K562 (cell line): Measurements from ENCODE around the gene ZNHIT6. TPM values are rescaled to one million over a fixed set of nuclear protein-coding genes. Genes with fewer than 3 reads are reported as not detected.

Source experiments
- HDAC1 ChIP-seq, 2 experiments: fragments of 450-650 bp; IDR thresholded peaks; 2 replicates each; pipeline ENCODE4 v1.6.1; 2016 to 2017; ENCODE audit warnings: inconsistent platforms in 1 of 2, mild to moderate bottlenecking in 1 of 2, moderate library complexity in 1 of 2
- RERE ChIP-seq: sonication (generic); formaldehyde crosslinking; IDR thresholded peaks from 2 replicates; pipeline ENCODE4 v1.8.0; 2023; ENCODE audit warnings: missing genetic modification reagents, mild to moderate bottlenecking, borderline replicate concordance
- polyA plus RNA-seq, 8 experiments: library from polyadenylated mRNA; depleted of rRNA in 4 of 8; stranded (reverse) in 5 of 8; unstranded in 3 of 8; fragments of >200 nt; fragmentation: Nextera tagmentation in 2 of 8; fragmentation: Illumina TruSeq in 1 of 8; extraction: Ambion mirVana in 2 of 8; extraction: Trizol in 1 of 8; gene quantifications; 2 replicates each; pipeline versions ENCODE4 v1.2.1 to v1.2.3, GENCODE V29; 2011 to 2014; ENCODE audit warnings: inconsistent platforms in 1 of 8, missing spikeins in 1 of 8
- total RNA-seq, 7 experiments: library from RNA; depleted of rRNA in 6 of 7; stranded (reverse); fragments of >200 nt in 6 of 7; fragmentation: Illumina TruSeq in 2 of 7; extraction: Trizol in 2 of 7; gene quantifications; 2 replicates each; pipeline versions ENCODE4 v1.2.1 to v1.2.3, GENCODE V29; 2011 to 2021; ENCODE audit warnings: low replicate concordance in 1 of 7

ZNHIT6 gene
- total and polyA plus RNA-seq, 9 of the 15 experiments (the other 6 are each of a cell fraction or from before 2014, with no cell fraction given) = 15.4 to 37.6 (median 21.7) TPM

- no peak for TF ChIP-seq RERE (CRISPR knock-in tag)
- TF ChIP-seq HDAC1 (IDR thresholded peaks at IDR 0.05) = no peak
Observed at GRCh38 chr1:85604298-85604997, 103.8 kb downstream of the ZNHIT6 start (continued).
